ENCODE data around the gene RYK.

DNA sequence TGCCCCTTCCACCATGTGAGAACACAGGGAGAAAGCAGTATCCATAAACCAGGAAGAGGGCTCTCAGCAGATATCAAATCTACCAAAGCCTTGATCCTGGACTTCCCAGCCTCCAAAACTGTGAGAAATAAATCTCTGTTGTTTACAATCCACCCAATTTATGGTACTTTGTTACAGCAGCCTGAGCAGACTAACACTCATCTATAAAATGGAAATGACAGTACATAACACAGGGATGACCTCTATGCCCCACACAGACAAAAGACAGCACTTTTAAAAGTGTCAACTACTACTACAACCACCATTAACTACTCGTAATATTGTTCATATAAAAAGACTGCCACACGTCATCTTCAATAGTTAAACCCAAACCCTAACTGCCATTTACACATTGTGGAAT is 5.7 kb downstream of the RYK start:
- TF ChIP-seq, protein P1, sequence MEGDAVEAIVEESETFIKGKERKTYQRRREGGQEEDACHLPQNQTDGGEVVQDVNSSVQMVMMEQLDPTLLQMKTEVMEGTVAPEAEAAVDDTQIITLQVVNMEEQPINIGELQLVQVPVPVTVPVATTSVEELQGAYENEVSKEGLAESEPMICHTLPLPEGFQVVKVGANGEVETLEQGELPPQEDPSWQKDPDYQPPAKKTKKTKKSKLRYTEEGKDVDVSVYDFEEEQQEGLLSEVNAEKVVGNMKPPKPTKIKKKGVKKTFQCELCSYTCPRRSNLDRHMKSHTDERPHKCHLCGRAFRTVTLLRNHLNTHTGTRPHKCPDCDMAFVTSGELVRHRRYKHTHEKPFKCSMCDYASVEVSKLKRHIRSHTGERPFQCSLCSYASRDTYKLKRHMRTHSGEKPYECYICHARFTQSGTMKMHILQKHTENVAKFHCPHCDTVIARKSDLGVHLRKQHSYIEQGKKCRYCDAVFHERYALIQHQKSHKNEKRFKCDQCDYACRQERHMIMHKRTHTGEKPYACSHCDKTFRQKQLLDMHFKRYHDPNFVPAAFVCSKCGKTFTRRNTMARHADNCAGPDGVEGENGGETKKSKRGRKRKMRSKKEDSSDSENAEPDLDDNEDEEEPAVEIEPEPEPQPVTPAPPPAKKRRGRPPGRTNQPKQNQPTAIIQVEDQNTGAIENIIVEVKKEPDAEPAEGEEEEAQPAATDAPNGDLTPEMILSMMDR (optimal IDR thresholded peaks at IDR 0.05 in 1 of 3, IDR thresholded peaks at IDR 0.05 in 1 of 3, conservative IDR thresholded peaks at IDR 0.05 in 1 of 3; ENCODE audit: extremely low read depth in 1 of 3, insufficient read depth in 2 of 3, low read length in 3 of 3), result no peak
- no peak for TF ChIP-seq EZH2 (IDR thresholded peaks at IDR 0.05; ENCODE audit: low read length)
